DMS 273 (cell line): Measurements from ENCODE around the gene DUT.
"Not testable (repeated sequence)": the region's sequence is repeated elsewhere in the genome, so short reads cannot be mapped to it uniquely, and the experiment has no call there.

Experiments used
- DNase-seq: peaks from one replicate; lab custom pipeline; 2025; ENCODE audit not compliant: unreplicated experiment; lab: John Stamatoyannopoulos, UW

The DUT gene

GRCh38 chr15:48326180-48326579 is 5.0 kb upstream of the DUT start:
- DNase-seq = not testable (repeated sequence)

GRCh38 chr15:48330105-48330785 is 984 bp upstream of the DUT start:
- DNase-seq = no peak

GRCh38 chr15:48331796-48332641 is 790 bp downstream of the DUT start:
- DNase-seq = peak; percentile 88

GRCh38 chr15:48332642-48333034 is 1.4 kb downstream of the DUT start:
- no peak for DNase-seq

GRCh38 chr15:48333540-48333939 is 2.3 kb downstream of the DUT start:
- no peak for DNase-seq

GRCh38 chr15:48334260-48334659 is 3.0 kb downstream of the DUT start:
- DNase-seq = no peak

GRCh38 chr15:48336940-48337339 is 5.7 kb downstream of the DUT start:
- DNase-seq = peak; percentile 35

- DNase-seq = no peak
Observed at GRCh38 chr15:48337607-48338006, 6.4 kb downstream of the DUT start.

- no peak for DNase-seq
Observed at GRCh38 chr15:48340111-48340510, 8.9 kb downstream of the DUT start.

GRCh38 chr15:48343865-48344264 is 12.6 kb downstream of the DUT start:
- DNase-seq = no peak

- no peak for DNase-seq
Observed at GRCh38 chr15:48345516-48345915, 14.3 kb downstream of the DUT start.

GRCh38 chr15:48352474-48353072 is 21.3 kb downstream of the DUT start:
- DNase-seq = peak; percentile 81

GRCh38 chr15:48354694-48355303 is 23.6 kb downstream of the DUT start:
- DNase-seq = no peak

- DNase-seq = no peak
Observed at GRCh38 chr15:48355377-48355776, 24.1 kb downstream of the DUT start.

- peak; percentile 36 for DNase-seq
Observed at GRCh38 chr15:48358229-48359152, 27.3 kb downstream of the DUT start.

- DNase-seq = peak; percentile 1
Observed at GRCh38 chr15:48360841-48361240, 29.6 kb downstream of the DUT start.

- DNase-seq = no peak
Observed at GRCh38 chr15:48361685-48362084, 30.5 kb downstream of the DUT start.

GRCh38 chr15:48363474-48363873 is 32.2 kb downstream of the DUT start:
- no peak for DNase-seq

GRCh38 chr15:48365575-48365974 is 34.3 kb downstream of the DUT start:
- DNase-seq = no peak

- no peak for DNase-seq
Observed at GRCh38 chr15:48366584-48367312, 35.5 kb downstream of the DUT start.
